ENCODE data around the gene HCN2. TPM values are rescaled to one million over a fixed set of nuclear protein-coding genes. Genes with fewer than 3 reads are reported as not detected.
"Not testable (repeated sequence)": the region's sequence is repeated elsewhere in the genome, so short reads cannot be mapped to it uniquely, and the experiment has no call there.

The HCN2 gene
- total RNA-seq, 1 donor from 2014 or later: 2.3 TPM

DNA sequence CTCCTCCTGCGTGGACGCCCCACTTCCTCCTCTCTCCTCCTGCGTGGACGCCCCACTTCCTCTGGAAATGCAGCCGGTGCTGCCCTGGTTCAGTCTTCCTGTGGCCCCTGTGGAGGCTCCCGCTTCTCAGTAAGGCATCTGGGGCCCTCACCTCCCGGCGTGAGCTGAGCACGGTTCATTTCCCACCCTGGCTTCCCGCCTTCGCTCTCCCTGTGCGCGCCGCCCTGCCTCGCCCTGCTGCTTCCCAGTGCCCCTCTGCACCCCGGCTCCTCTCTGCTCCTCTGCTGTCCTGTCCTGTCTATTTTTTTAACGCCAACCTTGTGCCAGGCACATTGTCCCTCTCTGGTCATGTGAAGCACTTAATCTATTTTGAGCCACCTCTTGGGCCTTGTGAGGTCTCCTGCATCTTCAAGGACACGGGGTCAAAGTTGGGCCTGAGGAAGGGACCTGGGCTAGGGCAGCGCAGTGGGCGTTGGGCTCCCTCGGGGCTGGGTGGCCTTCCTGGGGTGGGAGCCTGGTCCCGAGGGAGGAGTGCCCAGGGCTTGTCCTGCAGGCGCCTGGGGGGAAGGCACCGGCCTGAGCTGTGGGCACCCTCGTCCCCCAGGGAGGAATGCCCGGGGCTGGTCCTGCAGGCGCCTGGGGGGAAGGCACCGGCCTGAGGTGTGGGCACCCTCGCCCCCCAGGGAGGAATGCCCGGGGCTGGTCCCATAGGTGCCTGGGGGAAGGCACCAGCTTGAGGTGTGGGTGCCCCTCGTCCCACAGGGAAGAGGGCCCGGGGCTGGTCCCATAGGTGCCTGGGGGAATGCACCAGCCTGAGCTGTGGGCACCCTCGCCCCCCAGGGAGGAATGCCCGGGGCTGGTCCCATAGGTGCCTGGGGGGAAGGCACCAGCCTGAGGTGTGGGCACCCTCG, 13.0 kb downstream of the HCN2 start:
- intact Hi-C loops (cut with micrococcal nuclease): no loop called here

DNA sequence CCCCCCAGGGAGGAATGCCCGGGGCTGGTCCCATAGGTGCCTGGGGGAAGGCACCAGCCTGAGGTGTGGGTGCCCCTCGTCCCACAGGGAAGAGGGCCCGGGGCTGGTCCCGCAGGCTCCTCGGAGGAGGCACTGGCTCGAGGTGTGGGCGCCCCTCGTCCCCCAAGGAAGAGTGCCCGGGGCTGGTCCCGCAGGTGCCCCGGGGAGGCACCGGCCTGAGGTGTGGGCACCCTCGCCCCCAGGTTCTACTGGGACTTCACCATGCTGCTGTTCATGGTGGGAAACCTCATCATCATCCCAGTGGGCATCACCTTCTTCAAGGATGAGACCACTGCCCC, 13.6 kb downstream of the HCN2 start:
- intact Hi-C loops (cut with micrococcal nuclease): not testable (repeated sequence)

DNA sequence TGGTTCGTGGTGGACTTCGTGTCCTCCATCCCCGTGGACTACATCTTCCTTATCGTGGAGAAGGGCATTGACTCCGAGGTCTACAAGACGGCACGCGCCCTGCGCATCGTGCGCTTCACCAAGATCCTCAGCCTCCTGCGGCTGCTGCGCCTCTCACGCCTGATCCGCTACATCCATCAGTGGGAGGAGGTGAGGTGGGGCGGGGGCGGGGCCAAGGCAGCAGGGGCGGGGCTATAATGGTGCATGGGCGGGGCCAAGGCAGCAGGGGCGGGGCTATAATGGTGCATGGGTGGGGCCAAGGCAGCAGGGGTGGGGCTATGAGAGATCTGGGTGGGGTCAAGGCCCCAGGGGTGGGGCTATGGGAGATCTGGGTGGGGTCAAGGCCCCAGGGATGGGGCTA, 14.1 kb downstream of the HCN2 start:
- intact Hi-C loops (cut with micrococcal nuclease): loop anchor here (1.0 kb wide), 2 partner anchors 72 to 77 kb away; partner anchors contain the start of gene CDC34

DNA sequence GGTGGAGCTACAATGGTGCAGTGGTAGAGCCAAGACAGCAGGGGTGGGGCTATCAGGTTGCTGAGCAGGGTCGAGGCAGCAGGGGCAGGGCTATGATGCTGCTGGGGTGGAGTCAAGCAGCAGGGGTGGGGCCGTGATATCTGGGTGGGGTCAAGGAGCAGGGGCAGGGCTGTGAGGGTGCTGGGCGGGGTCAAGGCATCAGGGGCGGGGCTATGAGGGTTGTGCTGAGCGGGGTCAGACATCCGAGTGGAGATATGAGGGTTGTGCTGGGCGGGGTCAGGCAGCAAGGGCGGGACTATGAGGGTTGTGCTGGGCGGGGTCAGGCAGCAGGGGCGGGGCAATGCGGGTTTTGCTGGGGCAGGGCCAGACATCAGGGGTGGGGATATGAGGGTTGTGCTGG, 14.7 kb downstream of the HCN2 start:
- intact Hi-C loops (cut with micrococcal nuclease): loop anchor here (1.0 kb wide), 2 partner anchors 73 to 76 kb away; partner anchors contain the start of gene CDC34

DNA sequence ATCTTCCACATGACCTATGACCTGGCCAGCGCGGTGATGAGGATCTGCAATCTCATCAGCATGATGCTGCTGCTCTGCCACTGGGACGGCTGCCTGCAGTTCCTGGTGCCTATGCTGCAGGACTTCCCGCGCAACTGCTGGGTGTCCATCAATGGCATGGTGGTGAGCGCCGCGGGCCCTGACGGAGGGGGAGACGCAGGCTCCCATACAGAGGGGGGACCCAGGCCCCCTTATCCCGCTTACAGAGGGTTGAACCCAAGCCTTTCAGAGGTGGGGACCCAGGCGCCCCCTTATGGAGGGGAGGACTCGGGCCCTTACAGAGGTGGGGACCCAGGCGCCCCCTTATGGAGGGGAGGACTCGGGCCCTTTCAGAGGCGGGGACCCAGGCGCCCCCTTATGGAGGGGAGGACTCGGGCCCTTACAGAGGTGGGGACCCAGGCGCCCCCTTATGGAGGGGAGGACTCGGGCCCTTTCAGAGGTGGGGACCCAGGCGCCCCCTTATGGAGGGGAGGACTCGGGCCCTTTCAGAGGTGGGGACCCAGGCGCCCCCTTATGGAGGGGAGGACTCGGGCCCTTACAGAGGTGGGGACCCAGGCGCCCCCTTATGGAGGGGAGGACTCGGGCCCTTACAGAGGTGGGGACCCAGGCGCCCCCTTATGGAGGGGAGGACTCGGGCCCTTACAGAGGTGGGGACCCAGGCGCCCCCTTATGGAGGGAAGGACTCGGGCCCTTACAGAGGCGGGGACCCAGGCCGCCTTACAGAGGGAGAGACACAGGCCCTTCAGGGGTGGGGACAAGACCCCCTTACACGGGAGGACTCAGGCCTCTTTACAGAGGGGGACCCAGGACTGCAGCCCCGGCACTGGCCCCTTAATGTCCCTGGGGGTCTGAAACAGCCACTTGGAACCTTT, 15.6 kb downstream of the HCN2 start:
- intact Hi-C loops (cut with micrococcal nuclease): not testable (repeated sequence)

DNA sequence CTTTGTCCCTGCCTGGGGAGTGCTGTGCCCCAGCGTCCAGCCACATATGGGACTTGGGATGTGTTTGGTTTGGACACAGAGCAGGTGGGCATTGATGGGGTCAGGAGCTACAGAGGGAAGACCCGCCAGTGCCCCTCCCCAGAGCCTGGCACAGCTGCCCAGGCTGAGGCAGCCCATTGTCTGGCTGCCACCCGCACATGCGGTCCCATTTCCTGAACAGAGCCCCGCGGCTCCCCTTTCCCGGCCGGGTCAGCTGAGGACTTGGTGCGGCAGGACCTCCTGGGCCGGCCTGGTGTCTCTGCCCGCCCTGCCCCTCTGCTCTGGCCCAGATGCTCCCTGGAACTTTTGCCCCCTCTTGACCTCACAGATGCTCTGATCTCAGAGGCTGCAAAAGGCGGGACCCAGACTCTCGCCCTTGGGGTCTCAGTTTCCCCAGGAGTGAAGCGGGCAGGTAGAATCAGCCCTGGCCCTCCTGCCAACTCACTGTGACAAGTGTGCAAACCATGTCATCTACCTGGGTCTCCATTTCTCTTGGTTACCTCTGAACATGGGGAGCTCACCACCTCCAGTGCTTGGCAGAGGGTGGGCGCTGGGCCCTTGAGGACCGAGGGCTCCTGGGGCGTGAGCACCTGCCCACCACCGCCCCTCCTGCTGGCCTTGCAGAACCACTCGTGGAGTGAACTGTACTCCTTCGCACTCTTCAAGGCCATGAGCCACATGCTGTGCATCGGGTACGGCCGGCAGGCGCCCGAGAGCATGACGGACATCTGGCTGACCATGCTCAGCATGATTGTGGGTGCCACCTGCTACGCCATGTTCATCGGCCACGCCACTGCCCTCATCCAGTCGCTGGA, 17.8 kb downstream of the HCN2 start:
- intact Hi-C loops (cut with micrococcal nuclease): no loop called here

DNA sequence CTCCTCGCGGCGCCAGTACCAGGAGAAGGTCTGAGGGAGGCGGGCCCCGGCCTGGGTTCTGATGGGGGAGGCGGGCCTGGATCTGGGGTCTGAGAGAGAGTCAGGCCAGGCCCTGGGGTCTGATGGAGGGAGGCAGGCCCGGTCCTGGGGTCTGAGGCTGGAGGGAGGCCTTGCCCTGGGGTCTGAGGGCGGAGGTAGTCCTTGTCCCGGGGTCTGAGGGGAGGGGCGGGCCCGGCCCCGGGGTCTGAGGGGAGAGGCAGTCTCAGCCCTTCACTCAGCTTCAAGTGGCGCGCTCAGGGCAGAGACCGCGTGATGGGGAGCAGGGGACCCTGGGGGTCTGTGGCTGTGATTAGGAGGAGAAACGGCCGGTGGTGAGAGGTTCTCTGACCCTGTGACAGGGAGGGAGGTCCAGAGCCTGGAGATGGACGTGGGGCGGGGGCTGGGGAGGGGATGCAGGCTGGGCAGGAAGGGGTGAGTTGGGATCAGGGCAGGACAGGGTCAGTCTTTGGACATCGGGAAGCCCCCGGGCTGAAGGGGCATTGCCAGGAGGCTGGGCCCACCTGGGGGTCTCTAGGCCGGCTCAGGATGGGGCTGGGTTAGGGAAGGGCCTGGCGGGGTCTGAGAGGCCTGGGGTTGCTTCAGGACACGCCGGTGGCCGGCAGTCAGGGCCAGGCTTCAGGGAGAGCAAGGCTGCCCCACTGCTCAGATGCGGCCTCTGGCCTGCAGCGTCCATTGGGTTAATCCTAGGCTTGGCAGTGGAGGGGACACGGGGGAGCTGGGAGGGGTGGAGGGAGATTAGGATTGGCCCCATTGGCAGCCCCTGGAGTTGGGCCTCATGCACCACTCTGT, 18.7 kb downstream of the HCN2 start:
- intact Hi-C loops (cut with micrococcal nuclease): no loop called here

DNA sequence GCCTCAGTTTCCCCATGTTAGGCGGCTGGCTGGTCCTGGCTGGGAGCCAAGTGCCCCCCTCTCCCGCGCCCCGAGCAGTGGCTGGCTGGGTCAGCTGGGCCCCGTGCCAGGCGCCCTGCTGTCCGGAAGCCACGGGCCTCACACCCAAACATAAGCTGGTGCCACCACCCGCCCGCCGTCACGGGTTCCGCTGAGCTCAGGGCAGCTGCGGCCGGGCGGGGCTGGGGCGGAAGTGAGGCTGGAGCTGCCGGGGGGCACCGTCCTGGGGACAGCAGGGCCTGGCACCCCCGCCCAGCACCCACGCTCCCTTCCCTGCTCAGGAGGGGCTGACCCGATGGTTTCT, 19.3 kb downstream of the HCN2 start:
- intact Hi-C loops (cut with micrococcal nuclease): no loop called here

DNA sequence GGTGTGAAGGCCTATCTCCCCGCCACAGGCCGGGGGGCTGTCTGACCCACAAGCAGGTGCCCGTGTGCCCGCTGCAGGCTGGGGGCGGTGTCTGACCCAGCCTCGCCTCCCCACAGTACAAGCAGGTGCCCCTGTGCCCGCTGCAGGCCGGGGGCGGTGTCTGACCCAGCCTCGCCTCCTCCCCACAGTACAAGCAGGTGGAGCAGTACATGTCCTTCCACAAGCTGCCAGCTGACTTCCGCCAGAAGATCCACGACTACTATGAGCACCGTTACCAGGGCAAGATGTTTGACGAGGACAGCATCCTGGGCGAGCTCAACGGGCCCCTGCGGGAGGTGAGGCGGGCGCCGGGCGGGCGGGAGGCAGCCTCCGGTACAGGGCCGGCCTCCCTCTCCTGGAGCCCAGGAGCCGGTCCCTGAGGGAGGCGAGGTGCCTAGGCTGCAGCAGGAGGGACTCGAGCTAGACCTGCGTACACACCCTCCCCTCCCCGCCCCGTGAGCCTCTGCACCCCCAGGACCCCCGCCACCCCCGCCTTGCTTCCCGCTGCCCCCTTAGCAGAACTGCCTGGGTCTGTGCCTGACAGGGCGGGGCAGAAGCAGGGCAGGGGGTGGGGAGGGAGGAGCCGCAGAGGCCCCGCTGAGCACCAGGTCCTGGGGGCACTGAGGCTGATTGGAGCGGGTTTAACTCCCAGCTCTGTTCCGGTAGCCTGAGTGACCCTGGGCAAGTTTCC, 20.6 kb downstream of the HCN2 start:
- intact Hi-C loops (cut with micrococcal nuclease): loop anchor here (1.0 to 2.0 kb wide), 4 partner anchors 23 to 70 kb away; partner anchors contain the start of genes BSG and POLRMT

DNA sequence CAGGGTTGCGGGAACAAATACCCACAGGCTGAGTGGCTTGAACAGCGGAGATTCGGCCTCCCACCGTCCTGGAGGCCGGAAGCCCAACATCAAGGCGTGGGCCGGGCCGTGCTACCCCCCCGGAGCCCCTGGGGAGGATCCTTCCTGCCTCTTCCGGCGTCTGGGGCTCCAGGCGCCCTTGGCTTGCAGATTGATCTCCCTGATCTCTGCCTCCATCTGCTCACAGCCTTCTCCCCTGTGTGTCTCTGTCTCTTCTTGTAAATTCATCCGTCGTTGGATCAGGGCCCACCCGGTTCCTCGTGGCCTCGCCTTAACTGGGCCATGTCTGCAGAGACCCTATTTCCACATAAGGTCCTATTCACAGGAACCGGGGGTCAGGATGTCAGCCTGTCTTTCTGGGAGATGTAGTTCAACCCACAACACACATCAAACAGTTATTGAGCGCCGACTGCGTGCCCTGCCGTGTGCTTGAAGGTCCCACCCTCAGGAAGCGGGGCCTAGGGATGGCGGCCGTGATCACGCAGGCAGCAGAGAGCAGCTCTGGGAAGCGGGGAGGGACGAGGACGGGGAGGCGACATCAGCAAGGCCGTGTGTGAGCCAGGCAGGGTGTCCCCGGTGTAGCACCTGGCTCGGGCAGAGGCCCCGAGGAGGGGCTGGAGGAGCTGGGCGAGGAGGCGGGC, 21.3 kb downstream of the HCN2 start:
- intact Hi-C loops (cut with micrococcal nuclease): loop anchor here (1.0 to 2.0 kb wide), 4 partner anchors 22 to 69 kb away; partner anchors contain the start of genes BSG and POLRMT

DNA sequence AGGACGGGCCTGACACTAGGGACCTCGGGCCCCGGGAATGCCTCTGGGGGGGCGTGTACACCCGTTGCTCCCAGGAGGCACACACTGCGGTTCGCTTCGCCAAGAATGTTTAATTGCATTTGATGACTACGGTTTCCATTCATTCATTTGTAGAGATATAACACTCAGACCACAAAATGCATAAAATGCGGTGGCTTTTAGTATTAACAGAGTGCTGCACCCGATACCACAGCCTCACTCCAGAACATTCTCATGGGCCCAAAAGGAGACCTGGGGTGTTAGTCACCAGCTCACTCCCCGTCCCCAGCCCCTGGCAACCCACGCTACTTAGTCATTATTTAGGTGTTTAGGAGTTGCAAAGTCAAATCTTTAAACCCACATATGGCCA, 21.8 kb downstream of the HCN2 start:
- intact Hi-C loops (cut with micrococcal nuclease): loop anchor here (2.0 kb wide), 2 partner anchors 39 to 49 kb away; partner anchors contain the start of gene BSG

DNA sequence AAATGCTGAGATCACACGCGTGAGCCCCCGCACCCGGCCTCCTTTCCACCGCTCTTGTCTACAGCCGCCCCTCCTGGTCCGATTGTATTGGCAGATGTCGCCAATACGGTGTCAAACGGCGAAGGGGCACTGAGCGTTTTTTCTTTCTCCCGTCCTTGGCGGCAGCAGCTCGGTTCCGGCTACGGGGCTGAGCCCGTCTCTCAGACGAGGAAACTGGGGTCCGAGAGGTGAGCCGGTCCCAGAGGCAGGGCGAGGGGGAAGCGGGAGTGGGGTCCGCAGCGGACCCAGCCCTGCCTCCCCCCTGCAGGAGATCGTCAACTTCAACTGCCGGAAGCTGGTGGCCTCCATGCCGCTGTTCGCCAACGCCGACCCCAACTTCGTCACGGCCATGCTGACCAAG, 23.3 kb downstream of the HCN2 start:
- intact Hi-C loops (cut with micrococcal nuclease): no loop called here

DNA sequence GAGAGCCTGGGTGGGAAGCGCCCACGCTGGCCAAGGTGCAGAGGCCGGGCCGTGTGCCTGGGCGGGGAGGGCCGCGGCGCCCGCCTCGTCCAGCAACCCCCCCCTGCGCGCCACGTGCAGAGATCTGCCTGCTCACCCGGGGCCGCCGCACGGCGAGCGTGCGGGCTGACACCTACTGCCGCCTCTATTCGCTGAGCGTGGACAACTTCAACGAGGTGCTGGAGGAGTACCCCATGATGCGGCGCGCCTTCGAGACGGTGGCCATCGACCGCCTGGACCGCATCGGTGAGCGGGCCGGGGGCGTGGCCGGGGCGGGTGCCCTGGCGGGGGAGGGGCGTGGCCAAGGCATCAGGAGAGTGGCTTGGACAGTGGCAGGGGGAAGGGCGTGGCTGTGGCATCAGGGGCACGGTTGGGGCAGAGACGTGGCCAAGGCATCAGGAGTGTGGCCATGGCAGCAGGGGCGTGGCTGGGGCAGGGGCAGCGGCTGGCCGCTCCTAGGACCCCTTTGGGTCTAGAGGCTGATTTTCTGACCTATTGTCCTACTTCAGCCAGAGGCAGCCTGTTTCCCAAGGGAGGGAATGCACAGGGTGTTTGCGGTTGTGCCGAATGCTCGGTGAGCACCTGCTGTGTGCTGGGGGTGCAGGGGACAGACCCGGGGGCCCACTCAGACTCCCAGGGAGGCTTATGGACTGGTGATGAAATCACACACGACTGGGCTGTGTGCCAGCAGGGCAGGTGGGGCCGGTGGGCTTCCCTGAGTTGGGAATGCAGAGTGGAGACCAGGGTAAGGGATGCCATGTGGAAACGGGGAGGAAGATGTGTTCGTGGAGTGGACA, 24.3 kb downstream of the HCN2 start:
- intact Hi-C loops (cut with micrococcal nuclease): no loop called here

DNA sequence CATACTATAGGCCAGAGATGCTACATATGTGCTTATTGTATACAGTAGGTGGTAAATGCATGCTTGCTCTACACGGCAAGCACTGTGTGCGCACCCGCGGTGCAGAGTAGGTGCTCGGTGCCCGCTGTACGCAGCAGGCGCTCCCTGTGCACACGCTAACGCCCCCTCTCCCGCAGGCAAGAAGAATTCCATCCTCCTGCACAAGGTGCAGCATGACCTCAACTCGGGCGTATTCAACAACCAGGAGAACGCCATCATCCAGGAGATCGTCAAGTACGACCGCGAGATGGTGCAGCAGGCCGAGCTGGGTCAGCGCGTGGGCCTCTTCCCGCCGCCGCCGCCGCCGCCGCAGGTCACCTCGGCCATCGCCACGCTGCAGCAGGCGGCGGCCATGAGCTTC, 25.9 kb downstream of the HCN2 start:
- intact Hi-C loops (cut with micrococcal nuclease): no loop called here

DNA sequence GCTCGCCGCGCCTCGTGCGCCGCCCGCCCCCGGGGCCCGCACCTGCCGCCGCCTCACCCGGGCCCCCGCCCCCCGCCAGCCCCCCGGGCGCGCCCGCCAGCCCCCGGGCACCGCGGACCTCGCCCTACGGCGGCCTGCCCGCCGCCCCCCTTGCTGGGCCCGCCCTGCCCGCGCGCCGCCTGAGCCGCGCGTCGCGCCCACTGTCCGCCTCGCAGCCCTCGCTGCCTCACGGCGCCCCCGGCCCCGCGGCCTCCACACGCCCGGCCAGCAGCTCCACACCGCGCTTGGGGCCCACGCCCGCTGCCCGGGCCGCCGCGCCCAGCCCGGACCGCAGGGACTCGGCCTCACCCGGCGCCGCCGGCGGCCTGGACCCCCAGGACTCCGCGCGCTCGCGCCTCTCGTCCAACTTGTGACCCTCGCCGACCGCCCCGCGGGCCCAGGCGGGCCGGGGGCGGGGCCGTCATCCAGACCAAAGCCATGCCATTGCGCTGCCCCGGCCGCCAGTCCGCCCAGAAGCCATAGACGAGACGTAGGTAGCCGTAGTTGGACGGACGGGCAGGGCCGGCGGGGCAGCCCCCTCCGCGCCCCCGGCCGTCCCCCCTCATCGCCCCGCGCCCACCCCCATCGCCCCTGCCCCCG, 26.5 kb downstream of the HCN2 start:
- intact Hi-C loops (cut with micrococcal nuclease): no loop called here

DNA sequence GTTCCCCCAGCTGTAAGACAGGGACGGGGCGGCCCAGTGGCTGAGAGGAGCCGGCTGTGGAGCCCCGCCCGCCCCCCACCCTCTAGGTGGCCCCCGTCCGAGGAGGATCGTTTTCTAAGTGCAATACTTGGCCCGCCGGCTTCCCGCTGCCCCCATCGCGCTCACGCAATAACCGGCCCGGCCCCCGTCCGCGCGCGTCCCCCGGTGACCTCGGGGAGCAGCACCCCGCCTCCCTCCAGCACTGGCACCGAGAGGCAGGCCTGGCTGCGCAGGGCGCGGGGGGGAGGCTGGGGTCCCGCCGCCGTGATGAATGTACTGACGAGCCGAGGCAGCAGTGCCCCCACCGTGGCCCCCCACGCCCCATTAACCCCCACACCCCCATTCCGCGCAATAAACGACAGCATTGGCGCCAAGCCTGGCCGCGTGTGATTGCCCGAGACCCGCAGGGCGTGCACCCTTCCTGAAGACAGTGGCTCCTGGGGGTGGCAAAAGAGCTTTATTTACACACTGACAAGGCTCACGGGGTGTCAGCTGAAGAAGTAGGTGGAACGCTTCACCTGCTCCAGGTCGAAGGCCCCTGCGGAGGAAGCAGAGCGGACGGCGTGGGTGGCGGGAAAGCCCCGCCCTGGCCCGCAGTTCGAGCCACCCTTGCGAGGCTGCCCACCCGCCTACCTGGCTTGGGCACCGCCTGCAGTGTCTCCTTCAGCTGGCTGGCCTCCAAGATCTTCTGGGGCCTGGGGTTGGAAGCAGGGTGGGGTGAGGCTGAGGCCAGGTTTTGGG, 27.3 kb downstream of the HCN2 start:
- intact Hi-C loops (cut with micrococcal nuclease): no loop called here
